Esophagus muscularis mucosa (tissue), 4 donors: ENCODE data around the gene ABHD17C. TPM values are rescaled to one million over a fixed set of nuclear protein-coding genes. Genes with fewer than 3 reads are reported as not detected.

Experiments
- DNase-seq: peaks from one replicate; pipeline ENCODE4 v3.0.0-alpha.2; 2017; ENCODE audit errors: extremely low spot score
- H3K27ac ChIP-seq, 4 donors: fragments of 200-600 bp; sonication (generic); replicated peaks in 1 of 4; 1 replicate in 3 of 4; 2 replicates in 1 of 4; pipeline ENCODE4 v1.5.1; 2016 to 2019; ENCODE audit warnings: mild to moderate bottlenecking in 1 of 4
- H3K27me3 ChIP-seq, 4 donors: fragments of 200-600 bp; sonication (generic); one replicate each; pipeline versions ENCODE4 v1.5.1 to v1.6.0; 2016 to 2019
- H3K36me3 ChIP-seq, 4 donors: fragments of 200-600 bp; sonication (generic); one replicate each; pipeline ENCODE4 v1.5.1; 2016 to 2019
- H3K4me1 ChIP-seq, 4 donors: fragments of 200-600 bp; sonication (generic); one replicate each; pipeline ENCODE4 v1.5.1; 2016 to 2019
- H3K4me3 ChIP-seq, 4 donors: fragments of 200-600 bp; sonication (generic); 1 replicate in 2 of 4; 2 replicates in 2 of 4; pipeline ENCODE4 v1.5.1; 2016 to 2019; ENCODE audit warnings: mild to moderate bottlenecking in 4 of 4, moderate library complexity in 1 of 4
- H3K9me3 ChIP-seq, 4 donors: fragments of 200-600 bp; sonication (generic); 1 replicate in 3 of 4; 2 replicates in 1 of 4; pipeline ENCODE4 v1.5.1; 2016 to 2019
- CTCF ChIP-seq, 3 experiments: fragments of 200-600 bp in 2 of 3; fragments of 450-650 bp in 1 of 3; sonication (generic) in 2 of 3; IDR thresholded peaks; one replicate each; pipeline ENCODE4 v1.5.1; 2017 to 2019; ENCODE audit warnings: antibody characterized with exemption in 3 of 3, mild to moderate bottlenecking in 2 of 3, moderate library complexity in 1 of 3
- EP300 ChIP-seq: sonication (generic); formaldehyde crosslinking; IDR thresholded peaks from one replicate; pipeline ENCODE4 v1.6.1; 2017; ENCODE audit warnings: antibody characterized with exemption
- POLR2A ChIP-seq: fragments of 450-650 bp; IDR thresholded peaks from one replicate; pipeline ENCODE4 v1.6.1; 2017; ENCODE audit warnings: antibody characterized with exemption, moderate library complexity, mild to moderate bottlenecking, low read depth
- POLR2AphosphoS5 ChIP-seq, 2 donors: sonication (generic); formaldehyde crosslinking; IDR thresholded peaks; one replicate each; pipeline ENCODE4 v1.6.1; 2017; ENCODE audit warnings: antibody characterized with exemption in 2 of 2
- WGBS: methylation state at CpG from one replicate; pipeline ENCODE4 v1.1.5; 2018; 5-methylcytosine and 5-hydroxymethylcytosine counted together
- intact Hi-C: fragments of 100-400 bp; cut with DNase I; formaldehyde crosslinking; loops from one replicate; pipeline ENCODE4 v1.15.1; 2023
- total RNA-seq, 4 donors: library from RNA; depleted of rRNA; stranded (reverse); fragments of >200 nt; gene quantifications; one replicate each; pipeline versions ENCODE4 v1.1.0 to v1.2.1, GENCODE V29; 2016

ABHD17C gene
- total RNA-seq, 4 donors from 2014 or later: 1.5 to 7.1 (median 3.5) TPM

GRCh38 chr15:80694611-80695098 is 455 bp upstream of the ABHD17C start:
- Histone ChIP-seq H3K4me3 (peak overlapping the region; percentile 73 to 92 (median 84)), H3K9me3 (no peaks in the 10 kb centered on the region), H3K27me3 (no peaks in the 10 kb centered on the region), H3K4me1 (peaks cover 14 to 31% (median 28%) of the 10 kb centered on the region in 4 donors), H3K27ac (peak overlapping the region; percentile 86 to 92 (median 89)), H3K36me3 (no peaks in the 10 kb centered on the region)
- TF ChIP-seq EP300: no peak
- TF ChIP-seq POLR2AphosphoS5 (IDR thresholded peaks at IDR 0.05): no peak
- no peak for TF ChIP-seq POLR2A
- TF ChIP-seq CTCF (IDR thresholded peaks at IDR 0.05): no peak
- DNase-seq: no peak
- 3% methylated on average over 12 of the region's 47 CpGs for WGBS
- intact Hi-C loops: loop anchor here (2.0 to 10.0 kb wide), 3 partner anchors 82 to 1350 kb away; partner anchors contain the start of genes MESD and MEX3B

GRCh38 chr15:80695911-80696661 is 976 bp downstream of the ABHD17C start:
- peaks cover 14 to 44% (median 30%) of the 10 kb centered on the region in 4 donors for H3K4me1 ChIP-seq
- WGBS: 7% methylated on average over 21 of the region's 43 CpGs
- TF ChIP-seq EP300 (no peak), CTCF (IDR thresholded peaks at IDR 0.05) (peak in 2 of 3 experiments; percentile 17 to 51), POLR2AphosphoS5 (IDR thresholded peaks at IDR 0.05) (peak in 1 of 2 donors; percentile 25)
- no peaks in the 10 kb centered on the region for H3K9me3 ChIP-seq
- no peak for DNase-seq
- H3K36me3 ChIP-seq: no peaks in the 10 kb centered on the region
- H3K27me3 ChIP-seq: no peaks in the 10 kb centered on the region
- intact Hi-C loops: loop anchor here (2.0 to 10.0 kb wide), 3 partner anchors 81 to 1349 kb away; partner anchors contain the start of genes MESD and MEX3B
- peak overlapping the region; percentile 81 to 89 (median 84) for H3K27ac ChIP-seq
- peak overlapping the region; percentile 73 to 92 (median 84) for H3K4me3 ChIP-seq

GRCh38 chr15:80697075-80697685 is 2.1 kb downstream of the ABHD17C start:
- H3K36me3 ChIP-seq: no peaks in the 10 kb centered on the region
- H3K27ac ChIP-seq: peak overlapping the region in 3 of 4 donors; percentile 81 to 85 (median 83)
- no peaks in the 10 kb centered on the region for H3K9me3 ChIP-seq
- DNase-seq: no peak
- H3K4me1 ChIP-seq: peaks cover 14 to 55% (median 40%) of the 10 kb centered on the region in 4 donors
- peak overlapping the region; percentile 73 to 92 (median 84) for H3K4me3 ChIP-seq
- intact Hi-C loops: loop anchor here (10.0 kb wide), 2 partner anchors 288 to 1348 kb away; partner anchors contain the start of genes MESD and MEX3B
- WGBS: 54% methylated on average over 6 of the region's 6 CpGs
- TF ChIP-seq EP300: no peak
- TF ChIP-seq POLR2AphosphoS5 (IDR thresholded peaks at IDR 0.05): no peak
- TF ChIP-seq POLR2A: no peak
- TF ChIP-seq CTCF (IDR thresholded peaks at IDR 0.05): no peak
- H3K27me3 ChIP-seq: no peaks in the 10 kb centered on the region

GRCh38 chr15:80698676-80699075 is 3.6 kb downstream of the ABHD17C start:
- no peak for TF ChIP-seq POLR2A
- no peak for TF ChIP-seq POLR2AphosphoS5 (IDR thresholded peaks at IDR 0.05)
- no peak for TF ChIP-seq EP300
- TF ChIP-seq CTCF (IDR thresholded peaks at IDR 0.05): no peak
- peaks cover 14 to 69% (median 53%) of the 10 kb centered on the region in 4 donors for H3K4me1 ChIP-seq
- no peak overlapping the region for H3K4me3 ChIP-seq
- 83% methylated on average over 1 of the region's 1 CpG for WGBS
- no peaks in the 10 kb centered on the region for H3K27me3 ChIP-seq
- no peaks in the 10 kb centered on the region for H3K9me3 ChIP-seq
- H3K27ac ChIP-seq: no peak overlapping the region
- H3K36me3 ChIP-seq: no peaks in the 10 kb centered on the region
- DNase-seq: no peak
- intact Hi-C loops: loop anchor here (10.0 kb wide), 2 partner anchors 286 to 1346 kb away; partner anchors contain the start of genes MESD and MEX3B
